BJ (cell line): ENCODE data around the gene CNTNAP4. TPM values are rescaled to one million over a fixed set of nuclear protein-coding genes. Genes with fewer than 3 reads are reported as not detected.

ENCODE experiments used
- CTCF ChIA-PET: fragments of 350-600 bp; formaldehyde crosslinking; extraction: SDS; loops from one replicate; lab custom pipeline; 2021; ENCODE audit warnings: antibody characterized with exemption, inconsistent platforms; lab: Yijun Ruan, JAX
- POLR2A ChIA-PET: fragments of 300-600 bp; sonication (Branson Sonifier 250); formaldehyde crosslinking; extraction: SDS; loops from one replicate; lab custom pipeline; 2021; ENCODE audit warnings: antibody characterized with exemption; lab: Charles Lee
- DNase-seq: peaks from one replicate; pipeline ENCODE4 v3.0.0-alpha.2; 2011; ENCODE audit warnings: low read depth
- H3K27me3 ChIP-seq: 2 replicates; pipeline ENCODE4 v1.6.0; 2011; ENCODE audit warnings: low read length; ENCODE audit not compliant: control insufficient read depth, insufficient read depth
- H3K36me3 ChIP-seq: 2 replicates; pipeline ENCODE4 v1.5.1; 2011; ENCODE audit warnings: low read length; ENCODE audit not compliant: control insufficient read depth, insufficient read depth
- H3K4me3 ChIP-seq: 2 replicates; pipeline ENCODE4 v1.5.1; 2011; ENCODE audit warnings: low read depth, mild to moderate bottlenecking, control low read depth, low read length
- polyA minus RNA-seq: library from RNA; depleted of rRNA, polyadenylated mRNA; stranded (reverse); fragments of >200 nt; gene quantifications from 2 replicates; pipeline ENCODE4 v1.2.3, GENCODE V29; 2011; rRNA and poly(A)+ RNA removed
- polyA plus RNA-seq: library from polyadenylated mRNA; depleted of rRNA; stranded (reverse); fragments of >200 nt; gene quantifications from 2 replicates; pipeline ENCODE4 v1.2.3, GENCODE V29; 2011; rRNA removed
- TF ChIP-seq, protein P1 (sequence below): IDR thresholded peaks from 2 replicates; pipeline ENCODE4 v1.5.1; 2011; ENCODE audit warnings: low read depth, mild to moderate bottlenecking, control low read depth, inconsistent platforms, low read length, moderate library complexity; ENCODE audit not compliant: insufficient read depth

CNTNAP4 gene
- polyA plus RNA-seq (not detected in 2 replicates), polyA minus RNA-seq (not detected in 2 replicates)

DNA sequence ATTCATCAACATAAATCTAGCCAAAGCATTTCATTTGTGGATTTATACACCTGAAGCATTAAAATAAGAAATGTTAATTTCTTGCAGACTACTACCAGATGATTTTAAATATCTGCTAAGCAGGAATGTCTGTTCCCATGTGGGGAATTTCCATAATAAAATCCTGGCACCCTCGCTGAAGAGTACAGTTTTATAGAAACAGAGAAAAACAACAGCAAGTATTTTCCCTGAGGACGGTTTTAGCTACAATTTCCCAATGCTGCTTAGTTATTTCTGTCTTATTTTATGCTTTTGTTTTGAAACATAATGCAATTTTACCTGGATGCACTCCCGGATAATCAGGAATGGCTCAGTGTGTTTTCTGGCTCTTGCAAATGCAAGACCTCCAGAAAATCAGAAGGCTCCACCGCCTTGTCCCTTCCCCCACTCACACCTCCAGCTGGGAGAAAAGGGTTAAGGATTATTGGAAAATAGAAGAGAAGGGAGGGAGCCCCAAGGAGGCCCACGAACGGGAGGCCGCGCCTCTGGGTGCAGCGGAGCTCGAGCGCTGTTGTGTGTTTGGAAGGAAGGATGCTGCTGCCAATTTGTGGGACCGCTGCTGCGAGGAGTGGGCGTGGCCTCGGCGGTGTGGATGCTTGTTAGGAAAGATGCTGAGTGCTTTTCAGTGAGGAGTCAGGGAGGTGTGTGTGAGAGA is at the start of gene CNTNAP4:
Gene CNTNAP4, plus strand, starts transcription at position 657 of the 694 bp plus-strand sequence. CDS start 262 bp downstream, outside the sequence.
- DNase-seq: no peak
- POLR2A ChIA-PET: no interaction called here

GRCh38 chr16:76228546-76229146 is 48.6 kb upstream of the CNTNAP4 start:
- ChIA-PET CTCF (no interaction called here), POLR2A (no interaction called here)

More for the DNA sequence above, at the start of gene CNTNAP4:
- CTCF ChIA-PET: no interaction called here
- Histone ChIP-seq H3K36me3 (no peaks in the 10 kb centered on the region), H3K4me3 (no peak within 1 kb of the TSS), H3K27me3 (no peaks in the 10 kb centered on the region)
- TF ChIP-seq, protein P1, sequence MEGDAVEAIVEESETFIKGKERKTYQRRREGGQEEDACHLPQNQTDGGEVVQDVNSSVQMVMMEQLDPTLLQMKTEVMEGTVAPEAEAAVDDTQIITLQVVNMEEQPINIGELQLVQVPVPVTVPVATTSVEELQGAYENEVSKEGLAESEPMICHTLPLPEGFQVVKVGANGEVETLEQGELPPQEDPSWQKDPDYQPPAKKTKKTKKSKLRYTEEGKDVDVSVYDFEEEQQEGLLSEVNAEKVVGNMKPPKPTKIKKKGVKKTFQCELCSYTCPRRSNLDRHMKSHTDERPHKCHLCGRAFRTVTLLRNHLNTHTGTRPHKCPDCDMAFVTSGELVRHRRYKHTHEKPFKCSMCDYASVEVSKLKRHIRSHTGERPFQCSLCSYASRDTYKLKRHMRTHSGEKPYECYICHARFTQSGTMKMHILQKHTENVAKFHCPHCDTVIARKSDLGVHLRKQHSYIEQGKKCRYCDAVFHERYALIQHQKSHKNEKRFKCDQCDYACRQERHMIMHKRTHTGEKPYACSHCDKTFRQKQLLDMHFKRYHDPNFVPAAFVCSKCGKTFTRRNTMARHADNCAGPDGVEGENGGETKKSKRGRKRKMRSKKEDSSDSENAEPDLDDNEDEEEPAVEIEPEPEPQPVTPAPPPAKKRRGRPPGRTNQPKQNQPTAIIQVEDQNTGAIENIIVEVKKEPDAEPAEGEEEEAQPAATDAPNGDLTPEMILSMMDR: no peak

DNA sequence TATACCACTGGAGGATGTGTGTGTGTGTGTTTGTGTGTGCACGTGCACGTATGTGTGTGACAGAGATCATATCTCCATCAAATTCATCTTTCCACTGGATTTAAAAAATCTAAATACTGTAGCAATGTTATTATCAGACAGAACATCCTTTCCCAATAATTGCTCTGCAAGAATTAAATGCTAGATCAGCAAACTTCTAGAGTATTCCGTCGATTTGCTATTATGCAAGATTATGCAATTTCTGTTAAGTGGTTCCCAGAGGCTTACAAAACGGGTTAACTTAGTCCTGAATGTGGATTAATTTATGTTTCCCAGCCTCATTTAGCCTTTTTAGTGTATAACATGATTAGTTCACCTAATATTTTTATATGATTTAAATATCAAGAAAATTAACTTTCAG is 44.5 kb upstream of the CNTNAP4 start:
- no peak overlapping the region for H3K4me3 ChIP-seq
- ChIA-PET POLR2A (no interaction called here), CTCF (no interaction called here)
- no peaks in the 10 kb centered on the region for H3K27me3 ChIP-seq
- no peaks in the 10 kb centered on the region for H3K36me3 ChIP-seq
- TF ChIP-seq, protein P1: no peak
- no peak for DNase-seq

More at GRCh38 chr16:76228546-76229146, 48.6 kb upstream of the CNTNAP4 start:
- TF ChIP-seq, protein P1: no peak
- Histone ChIP-seq H3K27me3 (no peaks in the 10 kb centered on the region), H3K36me3 (no peaks in the 10 kb centered on the region), H3K4me3 (no peak overlapping the region)
- no peak for DNase-seq

DNA sequence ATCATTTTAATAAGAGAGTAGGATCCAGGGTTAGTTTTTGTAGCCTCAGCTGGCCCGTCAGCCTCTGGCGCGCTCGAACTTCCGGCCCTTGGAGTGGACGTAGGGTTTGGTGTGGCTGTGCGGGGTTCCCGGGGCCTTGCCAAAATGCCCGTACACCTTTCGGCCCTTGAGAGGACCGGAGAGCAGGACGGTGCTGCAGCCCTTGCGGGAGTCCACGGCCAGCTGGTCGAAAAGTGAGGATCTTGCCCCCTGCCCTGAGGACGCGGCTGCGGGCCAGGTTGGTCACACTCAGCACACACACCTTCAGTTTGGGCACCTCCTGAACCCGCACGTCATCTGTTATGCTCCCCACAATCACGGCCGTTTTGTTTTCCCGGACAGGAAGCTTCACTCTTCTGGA is 42.2 kb upstream of the CNTNAP4 start:
- Histone ChIP-seq H3K27me3 (no peaks in the 10 kb centered on the region), H3K4me3 (no peak overlapping the region), H3K36me3 (no peaks in the 10 kb centered on the region)
- CTCF ChIA-PET: no interaction called here
- POLR2A ChIA-PET: no interaction called here
- TF ChIP-seq, protein P1: no peak
- no peak for DNase-seq

GRCh38 chr16:76235426-76235825 is 41.8 kb upstream of the CNTNAP4 start:
- Histone ChIP-seq H3K27me3 (no peaks in the 10 kb centered on the region), H3K4me3 (no peak overlapping the region), H3K36me3 (no peaks in the 10 kb centered on the region)
- TF ChIP-seq, protein P1: no peak
- no peak for DNase-seq
- ChIA-PET CTCF (no interaction called here), POLR2A (no interaction called here)
